Gastrocnemius medialis (tissue), 4 donors: ENCODE measurements around the gene EHBP1L1.

Experiments
- POLR2A ChIP-seq, 2 donors: fragments of 450-650 bp; IDR thresholded peaks; one replicate each; pipeline ENCODE4 v1.6.1; 2017; ENCODE audit warnings: antibody characterized with exemption in 2 of 2, mild to moderate bottlenecking in 2 of 2, moderate library complexity in 2 of 2
- TF ChIP-seq, protein P1 (sequence below), 5 experiments: fragments of 450-650 bp in 3 of 5; fragments of 200-600 bp in 2 of 5; sonication (generic) in 2 of 5; IDR thresholded peaks in 4 of 5; conservative IDR thresholded peaks in 1 of 5; 1 replicate in 4 of 5; 2 replicates in 1 of 5; pipeline ENCODE4 v1.5.1; 2016 to 2019; ENCODE audit warnings: antibody characterized with exemption in 5 of 5, mild to moderate bottlenecking in 3 of 5, moderate library complexity in 3 of 5

DNA sequence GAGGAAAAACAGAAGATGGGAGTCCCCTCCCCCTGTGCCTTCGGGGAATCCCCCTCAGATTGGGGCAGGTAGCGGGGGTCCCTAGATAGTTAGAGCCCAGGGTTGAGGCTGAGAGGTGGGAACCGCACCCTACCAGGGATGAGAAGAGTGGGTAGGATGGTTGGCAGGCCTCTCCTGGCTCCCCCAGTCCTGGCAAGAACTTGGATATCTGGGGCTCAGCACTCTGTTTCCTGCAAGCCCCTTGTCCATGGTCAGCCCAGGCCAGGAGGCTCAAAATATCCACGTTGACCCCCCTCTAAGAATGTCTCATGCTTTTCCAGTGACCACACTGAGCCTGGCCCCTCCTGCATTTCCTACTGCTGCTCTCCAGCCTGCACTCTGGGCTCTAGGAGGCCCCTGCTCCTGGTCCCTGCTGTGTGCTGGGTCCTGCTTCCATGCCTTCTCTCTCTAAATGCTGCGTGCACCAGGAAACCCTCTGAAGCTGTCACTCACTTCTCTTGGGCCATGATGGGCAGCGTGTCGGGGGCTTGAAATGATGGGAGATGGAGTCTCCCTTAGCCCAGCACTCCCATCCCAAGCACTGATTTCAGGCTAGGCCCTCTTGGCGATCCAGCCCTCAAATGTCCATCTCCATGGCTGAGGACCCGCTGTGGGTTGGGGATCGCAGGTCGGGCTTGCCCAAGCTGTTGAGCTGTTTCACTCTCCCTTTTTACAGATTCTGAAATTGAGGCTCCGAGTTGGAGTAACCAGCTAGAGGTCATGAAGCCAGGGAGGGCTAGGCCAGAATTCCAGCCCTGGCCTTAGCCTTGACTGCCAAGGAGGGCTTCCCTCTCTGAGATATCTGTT lies 36.1 kb downstream of the EHBP1L1 start:
- no peak for TF ChIP-seq POLR2A (IDR thresholded peaks at IDR 0.05)
- TF ChIP-seq, protein P1, sequence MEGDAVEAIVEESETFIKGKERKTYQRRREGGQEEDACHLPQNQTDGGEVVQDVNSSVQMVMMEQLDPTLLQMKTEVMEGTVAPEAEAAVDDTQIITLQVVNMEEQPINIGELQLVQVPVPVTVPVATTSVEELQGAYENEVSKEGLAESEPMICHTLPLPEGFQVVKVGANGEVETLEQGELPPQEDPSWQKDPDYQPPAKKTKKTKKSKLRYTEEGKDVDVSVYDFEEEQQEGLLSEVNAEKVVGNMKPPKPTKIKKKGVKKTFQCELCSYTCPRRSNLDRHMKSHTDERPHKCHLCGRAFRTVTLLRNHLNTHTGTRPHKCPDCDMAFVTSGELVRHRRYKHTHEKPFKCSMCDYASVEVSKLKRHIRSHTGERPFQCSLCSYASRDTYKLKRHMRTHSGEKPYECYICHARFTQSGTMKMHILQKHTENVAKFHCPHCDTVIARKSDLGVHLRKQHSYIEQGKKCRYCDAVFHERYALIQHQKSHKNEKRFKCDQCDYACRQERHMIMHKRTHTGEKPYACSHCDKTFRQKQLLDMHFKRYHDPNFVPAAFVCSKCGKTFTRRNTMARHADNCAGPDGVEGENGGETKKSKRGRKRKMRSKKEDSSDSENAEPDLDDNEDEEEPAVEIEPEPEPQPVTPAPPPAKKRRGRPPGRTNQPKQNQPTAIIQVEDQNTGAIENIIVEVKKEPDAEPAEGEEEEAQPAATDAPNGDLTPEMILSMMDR (IDR thresholded peaks at IDR 0.05 in 4 of 5, conservative IDR thresholded peaks at IDR 0.05 in 1 of 5), result no peak
